HG03139 (cell line): ENCODE measurements around the gene HIP1.
"Not testable (repeated sequence)": the region's sequence is repeated elsewhere in the genome, so short reads cannot be mapped to it uniquely, and the experiment has no call there.

Experiments
- ATAC-seq: cut with Tn5 transposase; IDR thresholded peaks from one replicate; pipeline ENCODE4 v1.9.1; 2021; ENCODE audit not compliant: unreplicated experiment

Gene HIP1

GRCh38 chr7:75717746-75718145 is 21.0 kb downstream of the HIP1 start:
- ATAC-seq: not testable (repeated sequence)

GRCh38 chr7:75716992-75717626 is 21.6 kb downstream of the HIP1 start:
- ATAC-seq: no peak

- no peak for ATAC-seq
Measured at GRCh38 chr7:75715864-75716263, 22.9 kb downstream of the HIP1 start.

- no peak for ATAC-seq
Measured at GRCh38 chr7:75712517-75713361, 26.0 kb downstream of the HIP1 start.

- ATAC-seq: no peak
Measured at GRCh38 chr7:75711656-75712514, 26.9 kb downstream of the HIP1 start.

GRCh38 chr7:75711076-75711475 is 27.7 kb downstream of the HIP1 start:
- ATAC-seq: no peak

- no peak for ATAC-seq
Measured at GRCh38 chr7:75704928-75705327, 33.8 kb downstream of the HIP1 start.

GRCh38 chr7:75702515-75702914 is 36.2 kb downstream of the HIP1 start:
- ATAC-seq: no peak

GRCh38 chr7:75699993-75700392 is 38.7 kb downstream of the HIP1 start:
- no peak for ATAC-seq

GRCh38 chr7:75698358-75698757 is 40.4 kb downstream of the HIP1 start:
- ATAC-seq: no peak

GRCh38 chr7:75696263-75697037 is 42.3 kb downstream of the HIP1 start:
- ATAC-seq: no peak

GRCh38 chr7:75694638-75695399 is 43.9 kb downstream of the HIP1 start:
- no peak for ATAC-seq

- not testable (repeated sequence) for ATAC-seq
Measured at GRCh38 chr7:75693668-75694067, 45.1 kb downstream of the HIP1 start.

GRCh38 chr7:75691793-75692543 is 46.8 kb downstream of the HIP1 start:
- no peak for ATAC-seq

GRCh38 chr7:75690121-75690523 is 48.6 kb downstream of the HIP1 start:
- ATAC-seq: no peak

GRCh38 chr7:75689246-75690099 is 49.3 kb downstream of the HIP1 start:
- ATAC-seq: no peak

- no peak for ATAC-seq
Measured at GRCh38 chr7:75688200-75689136, 50.3 kb downstream of the HIP1 start.
